OCI-LY7 (cell line): ENCODE data around the gene EYA3. TPM values are rescaled to one million over a fixed set of nuclear protein-coding genes. Genes with fewer than 3 reads are reported as not detected.
"Not testable (repeated sequence)": the region's sequence is repeated elsewhere in the genome, so short reads cannot be mapped to it uniquely, and the experiment has no call there.

Source experiments
- BruUV-seq: library from RNA; stranded (reverse); fragments of 400-500 nt; replicated peaks from 2 replicates; lab custom pipeline; 2021; lab: Mats Ljungman, UMichigan
- CTCF ChIA-PET: fragments of 300-600 bp; sonication (Branson Sonifier 250); formaldehyde crosslinking; loops from one replicate; lab custom pipeline; 2022; ENCODE audit warnings: antibody characterized with exemption; ENCODE audit not compliant: unreplicated experiment; lab: Charles Lee
- POLR2A ChIA-PET: fragments of 300-600 bp; sonication (Branson Sonifier 250); formaldehyde crosslinking; loops from one replicate; lab custom pipeline; 2022; ENCODE audit warnings: antibody characterized with exemption; lab: Charles Lee
- DNase-seq: peaks from one replicate; pipeline ENCODE4 v3.0.0-alpha.2; 2015; ENCODE audit warnings: low spot score
- H2AFZ ChIP-seq: fragments of 200-600 bp; sonication (generic), shearing (Covaris generic); 2 replicates; pipeline ENCODE4 v1.6.1; 2014; ENCODE audit warnings: mild to moderate bottlenecking, antibody characterized with exemption, low read length, moderate library complexity
- H3K27ac ChIP-seq: fragments of 200-600 bp; sonication (generic); 2 replicates; pipeline ENCODE4 v1.5.1; 2014; ENCODE audit warnings: mixed run types, low read depth, mild to moderate bottlenecking, moderate library complexity, low read length, inconsistent platforms; ENCODE audit not compliant: poor library complexity, severe bottlenecking
- H3K36me3 ChIP-seq: fragments of 200-600 bp; sonication (generic); 2 replicates; pipeline ENCODE4 v1.6.1; 2014; ENCODE audit warnings: mild to moderate bottlenecking, antibody characterized with exemption, low read length, moderate library complexity, mixed read lengths; ENCODE audit not compliant: insufficient read depth
- H3K4me1 ChIP-seq: fragments of 200-600 bp; sonication (generic); 2 replicates; pipeline ENCODE4 v1.5.1; 2014; ENCODE audit warnings: mild to moderate bottlenecking, low read length; ENCODE audit not compliant: insufficient read depth, poor library complexity, severe bottlenecking
- H3K4me2 ChIP-seq: fragments of 200-600 bp; sonication (generic); 2 replicates; pipeline ENCODE4 v1.6.1; 2014; ENCODE audit warnings: mild to moderate bottlenecking, low read length
- H3K4me3 ChIP-seq: fragments of 200-600 bp; sonication (generic); 2 replicates; pipeline ENCODE4 v1.5.1; 2014; ENCODE audit warnings: mild to moderate bottlenecking, low read depth, low read length; ENCODE audit not compliant: poor library complexity, severe bottlenecking
- H3K79me2 ChIP-seq: fragments of 200-600 bp; sonication (generic); 2 replicates; pipeline ENCODE4 v1.6.1; 2016; ENCODE audit warnings: low read depth, mild to moderate bottlenecking, low read length, moderate library complexity, mixed read lengths; ENCODE audit not compliant: insufficient read depth
- H3K9me2 ChIP-seq: fragments of 200-600 bp; sonication (generic); 2 replicates; pipeline ENCODE4 v1.6.1; 2016; ENCODE audit warnings: mild to moderate bottlenecking, low read length, mixed read lengths; ENCODE audit not compliant: insufficient read depth
- H3K9me3 ChIP-seq: fragments of 200-600 bp; sonication (generic); 2 replicates; pipeline ENCODE4 v1.6.1; 2014; ENCODE audit warnings: mild to moderate bottlenecking, mixed run types, low read length, mixed read lengths
- H4K20me1 ChIP-seq: fragments of 200-600 bp; sonication (generic); 2 replicates; pipeline ENCODE4 v1.6.1; 2014; ENCODE audit warnings: mild to moderate bottlenecking, antibody characterized with exemption, low read length, moderate library complexity, mixed read lengths; ENCODE audit not compliant: insufficient read depth
- CTCF ChIP-seq: fragments of 200-600 bp; sonication (generic); conservative IDR thresholded peaks from 2 replicates; pipeline ENCODE4 v1.5.1; 2014; ENCODE audit warnings: mild to moderate bottlenecking, antibody characterized with exemption, low read length, moderate library complexity, mixed read lengths
- EZH2phosphoT487 ChIP-seq: fragments of 200-600 bp; sonication (generic); IDR thresholded peaks from 2 replicates; pipeline ENCODE4 v1.6.1; 2018; ENCODE audit warnings: low read depth, borderline replicate concordance, mild to moderate bottlenecking, mixed run types, antibody characterized with exemption, low read length, moderate library complexity, mixed read lengths
- intact Hi-C: fragments of 100-400 bp; cut with micrococcal nuclease; formaldehyde crosslinking; loops from one replicate; pipeline ENCODE4 v1.10.0; 2022; ENCODE audit not compliant: unreplicated experiment
- total RNA-seq, 2 experiments: library from RNA; depleted of rRNA in 1 of 2; stranded (reverse); fragments of >200 nt in 1 of 2; shearing (Covaris generic) in 1 of 2; gene quantifications; 2 replicates each; pipeline ENCODE4 v1.2.3, GENCODE V29; 2014 to 2022

EYA3 gene
- total RNA-seq, 2 experiments from 2014 or later = 29.0 to 114 TPM

GRCh38 chr1:28026329-28026728 is 62.1 kb downstream of the EYA3 start:
- ChIA-PET CTCF (no interaction called here), POLR2A (interaction anchor here (0.6 to 1.0 kb wide), 2 partner anchors 10 to 305 kb away, joined by 3 read pairs; no protein-coding TSS in a partner anchor)
- H3K79me2 ChIP-seq = peaks cover 3% of the 10 kb centered on the region; the same call in 1 of the 2 replicates
- intact Hi-C loops = no loop called here
- no peak overlapping the region for H3K4me3 ChIP-seq
- H4K20me1 ChIP-seq = no peaks in the 10 kb centered on the region
- H3K4me1 ChIP-seq = no peaks in the 10 kb centered on the region
- TF ChIP-seq CTCF (no peak), EZH2phosphoT487 (no peak)
- DNase-seq = no peak
- H3K27ac ChIP-seq = no peak overlapping the region
- H2AFZ ChIP-seq = no peak overlapping the region
- BruUV-seq = no TSS peak
- H3K9me2 ChIP-seq = no peaks in the 10 kb centered on the region
- no peak overlapping the region for H3K4me2 ChIP-seq
- H3K9me3 ChIP-seq = no peaks in the 10 kb centered on the region
- H3K36me3 ChIP-seq = peaks cover 71% of the 10 kb centered on the region

- intact Hi-C loops = no loop called here
- ChIA-PET POLR2A (interaction anchor here (0.5 kb wide), 1 partner anchor 218 kb away, joined by 5 read pairs; no protein-coding TSS in a partner anchor), CTCF (no interaction called here)
- no peak for TF ChIP-seq CTCF
- no peak for TF ChIP-seq EZH2phosphoT487
- Histone ChIP-seq H3K4me1 (no peaks in the 10 kb centered on the region), H3K4me3 (no peak overlapping the region), H3K4me2 (no peak overlapping the region), H4K20me1 (no peaks in the 10 kb centered on the region), H2AFZ (no peak overlapping the region), H3K36me3 (peaks cover 70% of the 10 kb centered on the region), H3K79me2 (peaks cover 6% of the 10 kb centered on the region; the same call in 1 of the 2 replicates), H3K9me2 (no peaks in the 10 kb centered on the region), H3K9me3 (0 out of 2 replicates have a peak, but pooled peaks cover 8% of the 10 kb centered on the region), H3K27ac (no peak overlapping the region)
- no peak for DNase-seq
- BruUV-seq = no TSS peak
Measured at GRCh38 chr1:28021064-28021463, 67.3 kb downstream of the EYA3 start.

- no peak overlapping the region for H3K4me2 ChIP-seq
- H3K79me2 ChIP-seq = 0 out of 2 replicates have a peak, but pooled peaks cover 3% of the 10 kb centered on the region
- no peaks in the 10 kb centered on the region for H3K4me1 ChIP-seq
- H2AFZ ChIP-seq = no peak overlapping the region
- TF ChIP-seq CTCF (no peak), EZH2phosphoT487 (no peak)
- H3K27ac ChIP-seq = no peak overlapping the region
- H3K9me3 ChIP-seq = no peaks in the 10 kb centered on the region
- H4K20me1 ChIP-seq = no peaks in the 10 kb centered on the region
- peaks cover 94% of the 10 kb centered on the region for H3K36me3 ChIP-seq
- DNase-seq = no peak
- H3K4me3 ChIP-seq = no peak overlapping the region
- intact Hi-C loops = no loop called here
- ChIA-PET POLR2A (interaction anchor here (0.6 kb wide), 1 partner anchor 386 kb away, joined by 4 read pairs; no protein-coding TSS in a partner anchor), CTCF (no interaction called here)
- BruUV-seq = no TSS peak
- no peaks in the 10 kb centered on the region for H3K9me2 ChIP-seq
Measured at GRCh38 chr1:28010969-28011368, 77.4 kb downstream of the EYA3 start.

- H2AFZ ChIP-seq, DNase-seq, H3K4me2 ChIP-seq, BruUV-seq, CTCF ChIA-PET, H4K20me1 ChIP-seq, H3K4me1 ChIP-seq, H3K9me3 ChIP-seq, H3K79me2 ChIP-seq, H3K9me2 ChIP-seq, H3K4me3 ChIP-seq, H3K27ac ChIP-seq, intact Hi-C loops: not testable (repeated sequence)
- peaks cover 72% of the 10 kb centered on the region for H3K36me3 ChIP-seq
- POLR2A ChIA-PET = interaction anchor here (0.6 kb wide), 1 partner anchor 184 kb away, joined by 3 read pairs; no protein-coding TSS in a partner anchor
Measured at GRCh38 chr1:28003117-28003516, 85.3 kb downstream of the EYA3 start.
